Mesothelial cell of epicardium (in vitro differentiated cells): ENCODE results near the gene MTOR. TPM values are rescaled to one million over a fixed set of nuclear protein-coding genes. Genes with fewer than 3 reads are reported as not detected.

Experiments
- DNase-seq, 2 experiments: peaks; one replicate each; pipeline ENCODE4 v3.0.0; 2021; ENCODE audit warnings: low spot score in 2 of 2; ENCODE audit not compliant: unreplicated experiment in 2 of 2
- H3K27ac Mint-ChIP-seq: 2 replicates; pipeline ENCODE4 v1.8.0; 2021; ENCODE audit warnings: mixed read lengths
- H3K27me3 Mint-ChIP-seq: 2 replicates; pipeline ENCODE4 v1.8.0; 2021; ENCODE audit warnings: low read depth, mixed read lengths
- H3K36me3 Mint-ChIP-seq: 2 replicates; pipeline ENCODE4 v1.8.0; 2021; ENCODE audit warnings: mixed read lengths
- H3K4me1 Mint-ChIP-seq: 2 replicates; pipeline ENCODE4 v1.8.0; 2021; ENCODE audit warnings: mixed read lengths
- H3K4me3 Mint-ChIP-seq: 2 replicates; pipeline ENCODE4 v1.8.0; 2021; ENCODE audit warnings: mild to moderate bottlenecking, moderate library complexity, mixed read lengths
- H3K9me3 Mint-ChIP-seq: 2 replicates; pipeline ENCODE4 v1.8.0; 2021; ENCODE audit warnings: mixed read lengths
- CTCF ChIP-seq: fragments of 200-600 bp; sonication (generic); IDR thresholded peaks from one replicate; pipeline ENCODE4 v1.5.0; 2021; ENCODE audit warnings: antibody characterized with exemption; ENCODE audit not compliant: unreplicated experiment
- total RNA-seq: library from RNA; stranded (reverse); gene quantifications from 3 replicates; pipeline ENCODE4 v1.2.1, GENCODE V29; 2021

MTOR gene
- total RNA-seq, 1 donor from 2014 or later = 49.3 TPM

DNA sequence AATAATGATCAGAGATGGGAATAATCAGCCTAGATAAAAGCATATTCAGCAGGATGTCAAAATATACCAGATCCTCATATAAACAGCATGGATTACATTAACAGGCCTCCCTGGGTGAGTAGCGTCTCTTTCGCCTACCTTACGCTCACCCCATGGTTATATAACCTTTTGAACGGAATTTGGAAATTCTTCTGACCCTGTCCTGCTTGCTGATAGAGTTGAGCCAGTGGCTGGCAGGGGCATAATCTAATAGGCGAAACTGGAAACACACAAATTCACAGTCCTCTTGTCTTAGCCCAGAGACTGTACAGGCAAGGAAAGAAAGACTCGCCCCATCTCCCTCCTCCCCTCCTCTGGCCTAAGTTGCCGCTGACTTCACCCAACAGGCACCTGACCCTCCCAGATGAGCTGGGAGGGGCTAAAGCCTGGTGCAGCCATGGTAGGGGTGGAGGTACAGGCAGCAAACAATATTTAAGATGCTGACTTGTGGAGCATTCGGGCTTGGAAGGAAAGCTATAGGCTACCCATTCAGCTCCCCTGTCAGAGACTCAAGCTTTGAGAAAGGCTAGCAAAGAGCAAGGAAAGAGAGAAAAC is 73.4 kb downstream of the MTOR start, which contains the start of gene ANGPTL7:
TSS of gene ANGPTL7 (plus strand) at position 498 of the 594 bp plus-strand sequence. CDS start 225 bp downstream, outside the sequence.
- Mint-ChIP-seq H3K9me3 (no peaks in the 10 kb centered on the region), H3K4me1 (no peaks in the 10 kb centered on the region), H3K27me3 (no peaks in the 10 kb centered on the region), H3K27ac (no peak within 1 kb of the TSS), H3K36me3 (peaks cover 21% of the 10 kb centered on the region), H3K4me3 (no peak within 1 kb of the TSS)
- DNase-seq = no peak
- no peak for TF ChIP-seq CTCF

DNA sequence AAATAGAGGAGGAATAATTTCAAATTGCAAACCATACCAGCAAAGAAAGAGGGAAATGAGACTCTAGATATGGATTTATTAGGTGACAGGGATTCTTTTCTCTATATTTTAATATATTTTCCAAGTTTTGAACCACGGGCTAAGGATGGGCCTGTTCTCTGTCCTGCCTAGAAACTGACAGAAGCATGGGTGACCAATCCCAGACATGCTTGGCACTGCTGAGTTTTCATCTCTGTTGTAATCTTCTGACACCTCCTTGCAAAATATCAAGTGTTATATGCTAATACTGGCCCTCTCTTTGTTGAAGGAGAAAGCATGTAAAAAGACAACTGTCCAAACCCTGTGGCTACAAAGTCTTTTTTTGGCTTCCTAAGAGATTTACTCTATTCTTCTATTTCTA is 74.0 kb downstream of the MTOR start:
- TF ChIP-seq CTCF = no peak
- Mint-ChIP-seq H3K9me3 (no peaks in the 10 kb centered on the region), H3K27ac (no peak overlapping the region), H3K4me3 (no peak overlapping the region), H3K4me1 (no peaks in the 10 kb centered on the region), H3K36me3 (peaks cover 22% of the 10 kb centered on the region), H3K27me3 (no peaks in the 10 kb centered on the region)
- DNase-seq = no peak

GRCh38 chr1:11187931-11188330 is 74.4 kb downstream of the MTOR start:
- H3K9me3 Mint-ChIP-seq = no peaks in the 10 kb centered on the region
- no peak for DNase-seq
- no peaks in the 10 kb centered on the region for H3K4me1 Mint-ChIP-seq
- no peak overlapping the region for H3K4me3 Mint-ChIP-seq
- no peaks in the 10 kb centered on the region for H3K27me3 Mint-ChIP-seq
- H3K27ac Mint-ChIP-seq = no peak overlapping the region
- TF ChIP-seq CTCF = no peak
- peaks cover 22% of the 10 kb centered on the region for H3K36me3 Mint-ChIP-seq

DNA sequence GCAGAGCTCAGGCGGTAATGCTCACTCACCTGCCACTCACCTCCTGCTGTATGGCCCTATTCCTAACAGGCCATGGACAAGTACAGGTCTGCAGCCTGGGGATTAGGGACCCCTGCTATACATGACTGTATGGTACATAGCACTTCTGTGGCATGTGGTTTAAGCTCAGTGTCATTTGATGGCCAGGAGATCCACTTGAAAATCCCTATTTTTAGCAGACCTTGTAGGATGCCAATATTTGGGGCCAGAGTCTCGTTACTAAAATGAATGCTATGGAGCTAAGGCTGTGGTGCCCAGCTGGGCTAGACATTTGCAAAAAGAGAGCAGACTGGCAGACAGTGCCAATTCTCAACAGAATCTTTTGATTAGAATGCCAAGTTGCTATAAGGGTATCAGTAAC is 74.9 kb downstream of the MTOR start:
- Mint-ChIP-seq H3K9me3 (no peaks in the 10 kb centered on the region), H3K27ac (no peak overlapping the region), H3K36me3 (peaks cover 22% of the 10 kb centered on the region), H3K4me3 (no peak overlapping the region), H3K27me3 (no peaks in the 10 kb centered on the region), H3K4me1 (no peaks in the 10 kb centered on the region)
- DNase-seq = no peak
- TF ChIP-seq CTCF = no peak

DNA sequence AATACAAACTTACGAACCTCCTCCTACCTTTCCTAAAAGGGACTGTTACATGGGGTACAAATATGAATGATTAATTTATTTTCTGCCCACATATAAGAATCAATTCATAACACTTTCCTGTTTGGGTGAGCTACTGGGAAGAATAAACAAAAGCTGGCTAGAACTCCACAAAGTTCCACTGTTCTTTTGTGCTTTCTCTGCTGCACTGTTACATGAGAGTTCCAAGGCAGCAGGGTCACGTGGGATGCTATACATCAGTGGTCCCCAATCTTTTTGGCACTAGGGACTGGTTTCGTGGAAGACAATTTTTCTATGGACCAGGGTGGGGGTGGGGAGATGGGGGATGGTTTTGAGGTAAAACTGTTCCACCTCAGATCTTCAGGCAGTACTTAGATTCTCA is 75.4 kb downstream of the MTOR start:
- H3K4me1 Mint-ChIP-seq = no peaks in the 10 kb centered on the region
- no peaks in the 10 kb centered on the region for H3K27me3 Mint-ChIP-seq
- peaks cover 22% of the 10 kb centered on the region for H3K36me3 Mint-ChIP-seq
- TF ChIP-seq CTCF = no peak
- DNase-seq = no peak
- H3K27ac Mint-ChIP-seq = no peak overlapping the region
- H3K4me3 Mint-ChIP-seq = no peak overlapping the region
- no peaks in the 10 kb centered on the region for H3K9me3 Mint-ChIP-seq

DNA sequence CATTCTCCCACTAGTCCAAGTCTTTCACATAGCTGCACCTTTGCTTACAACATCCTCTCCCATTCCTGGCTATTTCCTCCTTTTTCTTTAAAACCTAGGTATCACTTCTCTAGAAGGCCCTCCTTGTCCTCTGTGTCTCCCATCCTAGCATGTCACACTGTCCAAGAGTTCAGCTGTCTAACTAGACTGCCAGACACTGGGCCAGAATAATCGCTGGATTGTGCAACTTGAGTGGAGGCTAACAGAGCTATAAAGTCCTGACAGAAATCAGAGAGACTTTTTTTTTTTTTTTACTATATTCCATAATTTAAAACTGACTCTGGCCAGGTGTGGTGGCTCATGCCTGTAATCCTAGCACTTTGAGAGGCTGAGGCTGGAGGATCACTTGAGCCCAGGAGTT is 77.4 kb downstream of the MTOR start:
- Mint-ChIP-seq H3K27me3 (no peaks in the 10 kb centered on the region), H3K4me3 (no peak overlapping the region), H3K27ac (no peak overlapping the region), H3K36me3 (peaks cover 19% of the 10 kb centered on the region), H3K9me3 (no peaks in the 10 kb centered on the region), H3K4me1 (no peaks in the 10 kb centered on the region)
- DNase-seq = no peak
- no peak for TF ChIP-seq CTCF
